Measurements from ENCODE around the gene HHAT.

DNA sequence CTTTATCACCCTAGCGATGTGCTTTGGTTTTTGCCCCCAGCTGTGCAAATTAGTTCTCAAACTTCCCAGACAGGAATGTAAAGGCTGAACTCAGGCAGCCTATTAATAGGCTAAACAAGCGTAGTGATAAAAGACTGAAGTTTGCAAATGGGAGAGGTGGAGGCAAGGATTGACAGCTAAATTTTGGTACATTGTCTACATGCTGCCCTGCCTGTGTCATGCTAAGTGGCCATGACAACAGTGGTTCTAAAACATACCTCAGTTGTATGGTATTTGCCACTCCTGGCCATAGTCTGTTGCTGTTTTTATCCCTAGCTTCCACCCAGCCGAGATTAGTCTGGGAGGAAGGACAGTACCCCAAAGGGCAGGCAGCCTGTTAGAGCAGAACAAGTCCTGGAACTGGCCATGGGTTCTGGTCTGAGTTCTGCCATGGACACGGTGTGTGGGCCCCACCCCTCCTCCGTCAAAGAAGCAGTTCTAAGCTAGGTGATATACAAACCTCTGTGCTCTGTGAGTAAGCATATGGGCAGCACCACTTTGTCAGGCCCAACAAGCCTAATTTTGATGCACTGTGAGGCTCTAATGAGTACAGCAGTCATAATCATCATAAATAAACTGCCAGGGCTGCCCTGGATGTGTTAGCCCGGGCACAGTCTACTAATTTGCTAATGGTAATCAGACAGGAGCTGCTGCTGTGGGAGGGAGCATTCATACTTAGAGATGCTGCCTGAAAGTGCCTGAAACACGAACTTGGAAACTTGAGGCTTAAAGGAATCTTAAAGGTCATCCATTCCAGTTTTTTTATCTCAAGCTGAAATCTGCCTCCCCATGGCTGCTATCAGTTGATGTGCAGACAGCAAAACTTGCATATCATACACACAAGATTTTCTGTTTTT lies 177.1 kb downstream of the HHAT start:
- TF ChIP-seq, protein P1, sequence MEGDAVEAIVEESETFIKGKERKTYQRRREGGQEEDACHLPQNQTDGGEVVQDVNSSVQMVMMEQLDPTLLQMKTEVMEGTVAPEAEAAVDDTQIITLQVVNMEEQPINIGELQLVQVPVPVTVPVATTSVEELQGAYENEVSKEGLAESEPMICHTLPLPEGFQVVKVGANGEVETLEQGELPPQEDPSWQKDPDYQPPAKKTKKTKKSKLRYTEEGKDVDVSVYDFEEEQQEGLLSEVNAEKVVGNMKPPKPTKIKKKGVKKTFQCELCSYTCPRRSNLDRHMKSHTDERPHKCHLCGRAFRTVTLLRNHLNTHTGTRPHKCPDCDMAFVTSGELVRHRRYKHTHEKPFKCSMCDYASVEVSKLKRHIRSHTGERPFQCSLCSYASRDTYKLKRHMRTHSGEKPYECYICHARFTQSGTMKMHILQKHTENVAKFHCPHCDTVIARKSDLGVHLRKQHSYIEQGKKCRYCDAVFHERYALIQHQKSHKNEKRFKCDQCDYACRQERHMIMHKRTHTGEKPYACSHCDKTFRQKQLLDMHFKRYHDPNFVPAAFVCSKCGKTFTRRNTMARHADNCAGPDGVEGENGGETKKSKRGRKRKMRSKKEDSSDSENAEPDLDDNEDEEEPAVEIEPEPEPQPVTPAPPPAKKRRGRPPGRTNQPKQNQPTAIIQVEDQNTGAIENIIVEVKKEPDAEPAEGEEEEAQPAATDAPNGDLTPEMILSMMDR (IDR thresholded peaks at IDR 0.05) = no peak
- no peak for TF ChIP-seq POLR2AphosphoS5 (IDR thresholded peaks at IDR 0.05)
- TF ChIP-seq POLR2A (IDR thresholded peaks at IDR 0.05) = no peak
